HCT116 (cell line): Measurements from ENCODE around the gene PTCD1.

ENCODE experiments used
- CEBPB ChIP-seq: IDR thresholded peaks from 2 replicates; pipeline ENCODE4 v1.6.1; 2012; ENCODE audit warnings: low read depth
- EGR1 ChIP-seq: IDR thresholded peaks from 2 replicates; pipeline ENCODE4 v1.6.1; 2012; ENCODE audit warnings: low read depth
- EZH2 ChIP-seq: fragments of 200-600 bp; sonication (generic); IDR thresholded peaks from 2 replicates; pipeline ENCODE4 v1.6.1; 2017; ENCODE audit warnings: antibody characterized with exemption, mixed run types
- EZH2phosphoT487 ChIP-seq: fragments of 200-600 bp; IDR thresholded peaks from 2 replicates; pipeline ENCODE4 v1.6.1; 2018; ENCODE audit warnings: antibody characterized with exemption, borderline replicate concordance
- FOSL1 ChIP-seq: IDR thresholded peaks from 2 replicates; pipeline ENCODE4 v1.6.1; 2012; ENCODE audit warnings: low read depth
- POLR2A ChIP-seq: IDR thresholded peaks from 2 replicates; pipeline ENCODE4 v1.7.0; 2011; ENCODE audit warnings: borderline replicate concordance; ENCODE audit not compliant: insufficient read depth, insufficient read length; ENCODE audit errors: extremely low read depth
- POLR2AphosphoS5 ChIP-seq: IDR thresholded peaks from 2 replicates; pipeline ENCODE4 v1.6.1; 2011; ENCODE audit warnings: mild to moderate bottlenecking, low read depth, low read length, moderate library complexity
- TCF7L2 ChIP-seq: IDR thresholded peaks from 2 replicates; pipeline ENCODE4 v1.7.0; 2011; ENCODE audit warnings: borderline replicate concordance, inconsistent platforms; ENCODE audit not compliant: insufficient read depth, insufficient read length; ENCODE audit errors: extremely low read depth
- TF ChIP-seq, protein P1 (sequence below): IDR thresholded peaks from 2 replicates; pipeline ENCODE4 v1.6.1; 2012
- TF ChIP-seq, protein P2 (sequence below), 3 experiments: fragments of 200-600 bp in 1 of 3; sonication (generic) in 1 of 3; IDR thresholded peaks in 2 of 3; conservative IDR thresholded peaks in 1 of 3; 2 replicates each; pipeline ENCODE4 v1.5.1; 2012 to 2017; ENCODE audit warnings: low read depth in 2 of 3, low read length in 2 of 3, antibody characterized with exemption in 1 of 3, borderline replicate concordance in 1 of 3, control low read depth in 1 of 3, mild to moderate bottlenecking in 1 of 3, mixed read lengths in 1 of 3, mixed run types in 1 of 3, moderate library complexity in 1 of 3; ENCODE audit not compliant: insufficient read depth in 1 of 3
- TF ChIP-seq, protein P3 (sequence below): IDR thresholded peaks from 2 replicates; pipeline ENCODE4 v1.6.1; 2012

DNA sequence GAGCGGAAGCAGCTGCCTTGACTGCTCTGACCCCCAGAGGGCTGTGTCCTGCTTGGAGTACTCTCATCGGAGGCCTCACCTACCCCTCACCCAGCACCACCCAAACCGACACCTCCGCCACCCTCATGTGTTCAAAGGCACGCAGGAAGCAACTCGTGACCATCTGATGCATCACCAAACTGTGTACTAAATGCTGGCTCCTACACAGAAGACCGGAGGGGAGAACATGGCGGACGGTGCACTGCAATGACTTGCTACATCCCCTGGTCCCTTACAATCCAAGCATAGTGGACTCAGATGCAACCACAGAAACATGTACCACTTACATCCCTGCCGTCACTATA is 33.6 kb downstream of the PTCD1 start:
- no peak for TF ChIP-seq EGR1
- TF ChIP-seq, protein P1, sequence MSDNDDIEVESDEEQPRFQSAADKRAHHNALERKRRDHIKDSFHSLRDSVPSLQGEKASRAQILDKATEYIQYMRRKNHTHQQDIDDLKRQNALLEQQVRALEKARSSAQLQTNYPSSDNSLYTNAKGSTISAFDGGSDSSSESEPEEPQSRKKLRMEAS: no peak
- TF ChIP-seq, protein P2, sequence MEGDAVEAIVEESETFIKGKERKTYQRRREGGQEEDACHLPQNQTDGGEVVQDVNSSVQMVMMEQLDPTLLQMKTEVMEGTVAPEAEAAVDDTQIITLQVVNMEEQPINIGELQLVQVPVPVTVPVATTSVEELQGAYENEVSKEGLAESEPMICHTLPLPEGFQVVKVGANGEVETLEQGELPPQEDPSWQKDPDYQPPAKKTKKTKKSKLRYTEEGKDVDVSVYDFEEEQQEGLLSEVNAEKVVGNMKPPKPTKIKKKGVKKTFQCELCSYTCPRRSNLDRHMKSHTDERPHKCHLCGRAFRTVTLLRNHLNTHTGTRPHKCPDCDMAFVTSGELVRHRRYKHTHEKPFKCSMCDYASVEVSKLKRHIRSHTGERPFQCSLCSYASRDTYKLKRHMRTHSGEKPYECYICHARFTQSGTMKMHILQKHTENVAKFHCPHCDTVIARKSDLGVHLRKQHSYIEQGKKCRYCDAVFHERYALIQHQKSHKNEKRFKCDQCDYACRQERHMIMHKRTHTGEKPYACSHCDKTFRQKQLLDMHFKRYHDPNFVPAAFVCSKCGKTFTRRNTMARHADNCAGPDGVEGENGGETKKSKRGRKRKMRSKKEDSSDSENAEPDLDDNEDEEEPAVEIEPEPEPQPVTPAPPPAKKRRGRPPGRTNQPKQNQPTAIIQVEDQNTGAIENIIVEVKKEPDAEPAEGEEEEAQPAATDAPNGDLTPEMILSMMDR (IDR thresholded peaks at IDR 0.05 in 2 of 3, conservative IDR thresholded peaks at IDR 0.05 in 1 of 3; ENCODE audit: borderline replicate concordance in 1 of 3, insufficient read depth in 1 of 3, low read depth in 2 of 3, low read length in 2 of 3): no peak
- no peak for TF ChIP-seq POLR2A
- no peak for TF ChIP-seq EZH2
- TF ChIP-seq, protein P3, sequence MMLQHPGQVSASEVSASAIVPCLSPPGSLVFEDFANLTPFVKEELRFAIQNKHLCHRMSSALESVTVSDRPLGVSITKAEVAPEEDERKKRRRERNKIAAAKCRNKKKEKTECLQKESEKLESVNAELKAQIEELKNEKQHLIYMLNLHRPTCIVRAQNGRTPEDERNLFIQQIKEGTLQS: no peak
- no peak for TF ChIP-seq POLR2AphosphoS5
- TF ChIP-seq EZH2phosphoT487: no peak
- no peak for TF ChIP-seq CEBPB
- TF ChIP-seq FOSL1: no peak
- TF ChIP-seq TCF7L2: no peak
